HPDE6-E6E7 (cell line): ENCODE measurements around the gene TRIM67.

Experiments
- DNase-seq: peaks from one replicate; pipeline ENCODE4 v3.0.0; 2011; ENCODE audit warnings: missing footprints; ENCODE audit errors: extremely low spot score

The TRIM67 gene

GRCh38 chr1:231183639-231184590 is 22.1 kb downstream of the TRIM67 start:
- DNase-seq = no peak

- DNase-seq = no peak
Observed at GRCh38 chr1:231184891-231185290, 23.0 kb downstream of the TRIM67 start.

- DNase-seq = no peak
Observed at GRCh38 chr1:231185391-231185790, 23.5 kb downstream of the TRIM67 start.

- no peak for DNase-seq
Observed at GRCh38 chr1:231186356-231187115, 24.7 kb downstream of the TRIM67 start.

GRCh38 chr1:231187571-231187970 is 25.7 kb downstream of the TRIM67 start:
- DNase-seq = no peak

- no peak for DNase-seq
Observed at GRCh38 chr1:231188072-231188471, 26.2 kb downstream of the TRIM67 start.

GRCh38 chr1:231188768-231189167 is 26.9 kb downstream of the TRIM67 start:
- no peak for DNase-seq

GRCh38 chr1:231189683-231190270 is 27.9 kb downstream of the TRIM67 start:
- no peak for DNase-seq

GRCh38 chr1:231190456-231190855 is 28.6 kb downstream of the TRIM67 start:
- no peak for DNase-seq

- no peak for DNase-seq
Observed at GRCh38 chr1:231192620-231193163, 30.8 kb downstream of the TRIM67 start.

GRCh38 chr1:231193710-231194340 is 32.0 kb downstream of the TRIM67 start:
- DNase-seq = no peak

GRCh38 chr1:231194476-231194842 is 32.6 kb downstream of the TRIM67 start:
- DNase-seq = no peak

- no peak for DNase-seq
Observed at GRCh38 chr1:231194843-231195516, 33.1 kb downstream of the TRIM67 start.

GRCh38 chr1:231196307-231196706 is 34.4 kb downstream of the TRIM67 start:
- no peak for DNase-seq

GRCh38 chr1:231196728-231197127 is 34.9 kb downstream of the TRIM67 start:
- DNase-seq = no peak

GRCh38 chr1:231199868-231200267 is 38.0 kb downstream of the TRIM67 start:
- no peak for DNase-seq

- no peak for DNase-seq
Observed at GRCh38 chr1:231200388-231201031, 38.7 kb downstream of the TRIM67 start.

GRCh38 chr1:231201375-231201978 is 39.6 kb downstream of the TRIM67 start:
- DNase-seq = no peak

GRCh38 chr1:231201979-231202633 is 40.2 kb downstream of the TRIM67 start:
- DNase-seq = no peak
